Activated effector memory CD4-positive, alpha-beta T cell treated with Interleukin-2 at 50 U/mL for 16 hours (primary cell): ENCODE results near the gene EXD2.
"Not testable (repeated sequence)": the region's sequence is repeated elsewhere in the genome, so short reads cannot be mapped to it uniquely, and the experiment has no call there.

Source experiments
- DNase-seq: peaks from one replicate; pipeline ENCODE4 v3.0.0-alpha.2; 2020

EXD2 gene, protein sequence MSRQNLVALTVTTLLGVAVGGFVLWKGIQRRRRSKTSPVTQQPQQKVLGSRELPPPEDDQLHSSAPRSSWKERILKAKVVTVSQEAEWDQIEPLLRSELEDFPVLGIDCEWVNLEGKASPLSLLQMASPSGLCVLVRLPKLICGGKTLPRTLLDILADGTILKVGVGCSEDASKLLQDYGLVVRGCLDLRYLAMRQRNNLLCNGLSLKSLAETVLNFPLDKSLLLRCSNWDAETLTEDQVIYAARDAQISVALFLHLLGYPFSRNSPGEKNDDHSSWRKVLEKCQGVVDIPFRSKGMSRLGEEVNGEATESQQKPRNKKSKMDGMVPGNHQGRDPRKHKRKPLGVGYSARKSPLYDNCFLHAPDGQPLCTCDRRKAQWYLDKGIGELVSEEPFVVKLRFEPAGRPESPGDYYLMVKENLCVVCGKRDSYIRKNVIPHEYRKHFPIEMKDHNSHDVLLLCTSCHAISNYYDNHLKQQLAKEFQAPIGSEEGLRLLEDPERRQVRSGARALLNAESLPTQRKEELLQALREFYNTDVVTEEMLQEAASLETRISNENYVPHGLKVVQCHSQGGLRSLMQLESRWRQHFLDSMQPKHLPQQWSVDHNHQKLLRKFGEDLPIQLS

DNA sequence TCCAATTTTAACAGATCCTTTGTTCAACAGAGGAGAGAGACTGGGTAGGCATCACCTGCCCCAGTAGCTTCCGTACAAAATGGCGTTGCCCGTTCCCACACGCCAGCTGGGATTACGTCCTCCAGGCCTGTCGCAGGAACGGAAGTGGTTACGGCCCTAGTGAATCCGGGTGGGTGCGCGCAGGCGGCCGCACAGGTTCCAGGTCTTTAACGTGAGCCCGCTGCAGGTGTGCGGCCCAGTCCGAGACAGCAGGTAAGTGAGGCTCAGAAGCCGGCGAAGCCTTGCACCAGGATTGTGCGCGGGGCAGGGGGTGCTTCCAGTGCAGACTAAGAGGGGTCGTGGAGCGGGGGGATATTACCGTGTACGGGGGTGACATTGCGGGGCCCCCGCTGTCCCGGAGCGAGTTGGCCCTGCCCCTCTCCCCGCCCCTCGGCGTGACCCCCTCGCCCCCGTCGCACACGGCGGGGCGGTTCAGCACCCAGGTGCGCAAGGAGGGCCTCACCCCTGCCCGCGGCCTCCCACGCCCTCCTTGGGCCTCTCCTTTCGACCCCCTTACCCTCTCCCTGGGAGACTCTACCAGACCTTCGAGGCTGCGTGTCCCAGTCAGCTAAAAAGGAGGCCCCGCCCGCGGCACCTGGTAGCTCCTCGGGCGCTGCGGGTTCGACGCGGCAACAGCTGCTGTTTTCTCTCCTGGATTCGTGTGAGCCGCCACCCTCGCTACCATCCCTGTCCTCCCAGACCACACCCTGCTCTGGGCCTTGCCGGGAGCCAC lies at the start of gene EXD2:
TSS of gene EXD2 (plus strand) at position 159 of the 772 bp plus-strand sequence. CDS start 17,973 bp downstream, outside the sequence.
- DNase-seq: peak; percentile 61

DNA sequence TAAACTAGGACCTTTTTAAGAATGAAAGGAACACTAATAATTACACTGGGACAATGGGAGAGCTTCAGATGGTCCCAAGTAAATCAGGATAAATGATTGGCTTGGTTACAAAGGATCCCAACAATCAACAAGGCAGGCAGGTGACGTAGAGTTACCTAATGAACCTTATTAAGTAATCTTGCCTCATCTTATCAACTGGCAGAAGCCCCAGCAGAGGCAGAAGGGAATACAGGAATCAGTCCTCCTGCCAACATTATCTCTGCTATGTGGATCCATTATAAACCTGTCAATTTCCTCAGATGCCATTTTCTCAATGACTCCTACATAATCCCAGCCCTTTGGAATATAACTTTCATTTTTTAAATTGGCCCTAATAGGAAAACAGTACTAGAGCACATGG lies 49.7 kb upstream of the EXD2 start:
- no peak for DNase-seq

DNA sequence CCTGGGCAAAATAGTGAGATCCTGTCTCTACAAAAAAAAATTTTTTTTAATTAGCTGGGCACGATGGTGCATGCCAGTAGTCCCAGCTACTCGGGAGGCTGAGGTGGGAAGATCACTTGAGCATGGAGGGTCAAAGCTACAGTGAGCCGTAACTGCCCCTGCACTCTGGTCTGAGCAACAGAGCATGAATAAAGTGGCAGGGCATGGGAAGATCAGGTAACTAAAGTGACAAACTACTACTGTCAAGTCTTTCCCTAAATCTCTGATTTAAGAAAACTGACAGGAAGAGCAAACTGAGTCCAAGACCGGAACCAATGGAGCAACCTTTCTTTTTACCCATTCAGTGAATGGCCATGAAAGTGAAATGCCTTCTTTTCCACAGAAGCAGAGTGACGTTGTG lies 49.2 kb upstream of the EXD2 start:
- no peak for DNase-seq

GRCh38 chr14:69149461-69150244 lies 41.6 kb upstream of the EXD2 start:
- DNase-seq: no peak

- peak; percentile 67 for DNase-seq
These were observed 39.7 kb upstream of the EXD2 start for GRCh38 chr14:69151458-69152180.

DNA sequence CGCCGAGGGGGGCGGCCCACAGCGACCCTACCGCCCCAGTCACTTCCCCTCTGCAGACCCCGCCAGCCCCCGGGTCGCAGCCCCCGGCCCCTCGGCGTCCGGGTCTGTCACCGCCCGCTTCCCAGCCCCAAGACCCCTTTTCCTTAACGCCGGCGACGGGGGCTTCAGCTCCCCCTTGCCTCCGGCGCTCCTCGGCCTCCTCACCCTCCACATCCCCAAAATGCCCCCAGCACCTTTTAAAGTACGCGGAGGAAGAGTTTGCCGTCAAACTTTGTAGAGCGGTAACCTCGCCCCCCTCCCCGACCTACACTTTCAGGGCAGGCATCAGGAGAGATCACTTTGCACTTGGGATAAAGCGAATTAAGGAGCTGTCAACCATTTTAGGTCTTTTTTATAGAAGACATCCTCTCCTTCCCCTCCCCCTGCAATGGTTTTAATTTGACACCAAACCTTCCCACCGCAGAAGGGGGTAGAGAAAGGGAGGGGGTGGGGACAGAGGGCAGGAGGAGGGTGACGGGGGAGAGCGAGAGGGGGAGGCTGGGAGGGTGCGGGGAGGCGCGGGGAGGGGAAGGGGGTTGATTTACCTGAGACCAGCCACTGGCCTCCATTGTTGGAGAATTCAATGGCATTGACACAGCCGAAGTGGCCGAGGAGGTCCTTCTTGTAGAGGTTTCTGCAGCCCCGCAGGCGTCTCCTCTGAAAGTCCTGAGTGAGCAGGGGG lies 39.0 kb upstream of the EXD2 start:
- no peak for DNase-seq

DNA sequence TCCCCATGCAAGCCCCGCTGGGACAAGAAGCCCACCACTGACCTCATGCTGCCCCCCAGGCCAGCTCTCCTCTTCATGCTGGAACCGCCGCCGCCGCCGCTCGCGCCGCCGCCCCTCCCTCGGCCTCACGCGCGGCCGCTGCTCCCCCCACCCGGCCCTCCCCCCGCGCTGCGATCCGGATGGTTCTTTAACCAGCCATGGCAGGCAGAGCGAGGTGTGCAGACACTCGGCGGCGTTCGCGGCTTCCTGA lies 38.5 kb upstream of the EXD2 start, which contains the start of gene DCAF5:
TSS of gene DCAF5 (minus strand) at position 218 of the 250 bp plus-strand sequence. CDS start at position 77, 141 bp downstream.
- DNase-seq: peak; percentile 89

GRCh38 chr14:69153152-69153872 lies 38.0 kb upstream of the EXD2 start:
- DNase-seq: no peak

DNA sequence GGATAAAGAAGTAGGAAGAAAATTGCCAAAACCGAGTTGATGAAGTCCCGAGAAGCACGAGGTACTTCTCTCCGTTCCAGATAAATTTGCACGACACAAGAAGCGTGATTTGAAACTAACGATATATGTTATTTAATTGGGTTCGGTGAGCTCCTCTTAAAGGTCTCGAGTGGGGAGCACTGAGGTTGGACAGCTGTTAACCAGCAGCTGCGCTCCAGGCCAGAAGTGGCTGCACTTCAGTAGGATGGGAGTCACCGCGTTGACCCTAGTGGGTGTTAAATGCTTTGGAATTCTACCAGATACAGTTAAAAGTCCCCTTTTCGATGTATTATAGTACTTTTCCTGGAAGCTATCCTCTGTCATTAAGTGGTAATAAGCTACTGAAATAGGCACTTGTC lies 37.4 kb upstream of the EXD2 start:
- DNase-seq: no peak

- DNase-seq: no peak
These were observed 36.5 kb upstream of the EXD2 start for GRCh38 chr14:69154779-69155178.

GRCh38 chr14:69156224-69156623 lies 35.1 kb upstream of the EXD2 start:
- DNase-seq: no peak

GRCh38 chr14:69161590-69161989 lies 29.7 kb upstream of the EXD2 start:
- no peak for DNase-seq

DNA sequence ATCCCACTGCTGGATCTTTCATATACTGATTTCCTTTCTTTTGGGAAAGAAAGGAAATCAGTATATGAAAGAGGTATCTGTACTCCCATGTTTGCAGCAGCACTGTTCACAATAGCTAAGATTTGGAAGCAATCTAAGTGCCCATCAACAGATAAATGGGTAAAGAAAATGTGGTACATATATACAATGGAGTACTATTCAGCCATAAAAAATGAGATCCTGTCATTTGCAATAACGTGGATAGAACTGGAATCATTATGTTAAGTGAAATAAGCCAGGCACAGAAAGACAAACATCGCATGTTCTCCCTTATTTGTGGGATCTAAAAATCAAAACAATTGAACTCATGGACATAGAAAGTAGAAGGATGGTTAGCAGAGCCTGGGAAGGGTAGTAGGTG lies 25.5 kb upstream of the EXD2 start:
- not testable (repeated sequence) for DNase-seq

- DNase-seq: no peak
These were observed 20.5 kb upstream of the EXD2 start for GRCh38 chr14:69170839-69171238.

DNA sequence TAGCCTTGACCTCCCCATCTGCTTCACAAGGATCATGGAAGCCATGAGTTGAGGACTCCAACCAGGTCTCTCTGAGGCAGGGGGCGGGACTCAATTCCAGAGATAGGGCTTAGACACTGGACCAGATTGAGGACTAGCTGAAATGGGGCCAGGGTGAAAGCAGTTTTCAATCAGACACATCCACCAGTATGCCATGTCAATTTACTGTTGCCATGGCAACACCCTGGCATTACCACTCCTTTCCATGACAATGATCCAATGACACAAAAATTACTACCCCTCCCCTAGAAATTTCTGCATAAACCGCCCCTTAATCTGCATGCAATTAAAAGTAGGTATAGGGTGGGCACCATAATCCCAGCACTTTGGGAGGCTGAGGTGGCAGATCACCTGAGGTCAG lies 19.7 kb upstream of the EXD2 start:
- no peak for DNase-seq

DNA sequence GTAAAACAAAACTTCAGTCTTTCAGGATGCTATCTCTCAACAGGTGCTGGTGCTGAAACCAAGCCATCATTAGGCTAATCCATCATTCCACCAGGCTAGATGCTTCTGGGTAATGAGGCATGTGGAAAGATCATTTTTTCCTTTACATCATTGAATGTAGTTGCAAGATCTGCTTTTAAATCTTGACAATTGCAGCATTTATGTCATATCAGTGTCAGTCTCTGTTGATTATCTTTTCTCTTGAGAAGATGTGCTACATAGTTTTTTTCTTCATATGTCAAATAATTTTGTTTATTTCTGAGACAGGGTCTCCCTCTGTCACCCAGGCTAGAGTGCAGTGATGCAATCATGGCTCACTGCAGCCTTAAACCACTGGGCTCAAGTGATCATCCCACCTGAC lies 16.2 kb upstream of the EXD2 start:
- DNase-seq: no peak

GRCh38 chr14:69181491-69181890 lies 9.8 kb upstream of the EXD2 start:
- DNase-seq: no peak

DNA sequence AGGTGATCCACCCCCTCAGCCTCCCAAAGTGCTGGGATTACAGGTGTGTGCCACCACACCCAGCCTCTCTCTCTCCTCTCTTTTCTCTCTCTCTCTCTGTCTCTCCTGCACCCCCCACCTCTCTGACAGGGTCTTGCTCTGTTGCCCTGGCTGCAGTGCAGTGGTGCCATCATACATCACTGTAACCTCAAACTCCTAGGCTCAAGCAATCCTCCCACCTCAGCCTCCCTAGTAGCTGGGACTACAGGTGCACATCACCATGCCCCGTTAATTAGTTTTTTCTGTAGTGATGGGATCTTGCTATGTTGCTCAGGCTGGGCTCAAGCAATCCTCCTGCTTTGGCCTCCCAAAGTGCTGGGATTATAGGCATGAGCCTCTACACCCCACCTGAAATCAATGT lies 8.7 kb upstream of the EXD2 start:
- DNase-seq: not testable (repeated sequence)

- DNase-seq: no peak
These were observed 7.6 kb upstream of the EXD2 start for GRCh38 chr14:69183735-69184134.

- DNase-seq: no peak
These were observed 1.1 kb upstream of the EXD2 start for GRCh38 chr14:69190191-69190590.

DNA sequence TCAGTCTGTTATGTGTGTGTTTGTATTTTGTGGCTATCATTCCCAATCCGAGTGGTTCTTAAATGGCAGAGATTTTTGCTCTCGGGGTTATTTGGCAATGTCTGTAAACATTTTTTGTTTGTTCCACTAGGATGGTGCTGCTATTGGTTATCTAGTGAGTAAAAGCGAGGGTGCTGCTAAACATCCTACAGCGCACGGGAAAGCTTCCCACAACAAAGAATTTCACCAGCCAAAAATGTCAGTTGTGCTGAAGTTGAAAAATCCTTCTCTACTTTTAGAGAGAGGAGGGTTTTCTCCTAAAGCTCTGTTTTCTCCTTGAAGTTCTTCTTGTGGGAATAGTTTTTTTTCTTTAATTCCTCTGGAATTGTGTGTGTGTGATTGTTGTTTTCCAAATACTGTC lies 2.4 kb downstream of the EXD2 start:
- DNase-seq: no peak
